ENCODE measurements around the gene EQTN.

Gene EQTN

DNA sequence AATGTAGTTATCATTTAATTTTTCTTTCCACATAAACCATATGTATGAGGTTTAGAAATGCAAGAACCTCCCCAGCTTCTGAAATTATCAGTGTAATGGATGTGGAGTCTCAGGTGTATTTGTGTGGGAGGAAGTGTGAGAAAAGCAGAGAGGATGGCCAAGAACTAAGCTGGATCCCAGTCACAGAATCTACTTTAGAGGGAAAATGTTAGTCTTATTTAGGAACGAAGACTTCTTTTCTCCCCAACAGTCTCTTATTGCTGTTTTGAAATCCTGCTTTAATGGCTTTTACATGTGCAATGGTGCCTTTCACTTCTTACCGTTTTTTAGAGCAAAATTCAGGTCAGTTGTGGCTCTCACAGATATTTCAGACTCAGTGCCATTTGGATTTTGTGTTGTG lies 3.0 kb downstream of the EQTN start:
- TF ChIP-seq, protein P1, sequence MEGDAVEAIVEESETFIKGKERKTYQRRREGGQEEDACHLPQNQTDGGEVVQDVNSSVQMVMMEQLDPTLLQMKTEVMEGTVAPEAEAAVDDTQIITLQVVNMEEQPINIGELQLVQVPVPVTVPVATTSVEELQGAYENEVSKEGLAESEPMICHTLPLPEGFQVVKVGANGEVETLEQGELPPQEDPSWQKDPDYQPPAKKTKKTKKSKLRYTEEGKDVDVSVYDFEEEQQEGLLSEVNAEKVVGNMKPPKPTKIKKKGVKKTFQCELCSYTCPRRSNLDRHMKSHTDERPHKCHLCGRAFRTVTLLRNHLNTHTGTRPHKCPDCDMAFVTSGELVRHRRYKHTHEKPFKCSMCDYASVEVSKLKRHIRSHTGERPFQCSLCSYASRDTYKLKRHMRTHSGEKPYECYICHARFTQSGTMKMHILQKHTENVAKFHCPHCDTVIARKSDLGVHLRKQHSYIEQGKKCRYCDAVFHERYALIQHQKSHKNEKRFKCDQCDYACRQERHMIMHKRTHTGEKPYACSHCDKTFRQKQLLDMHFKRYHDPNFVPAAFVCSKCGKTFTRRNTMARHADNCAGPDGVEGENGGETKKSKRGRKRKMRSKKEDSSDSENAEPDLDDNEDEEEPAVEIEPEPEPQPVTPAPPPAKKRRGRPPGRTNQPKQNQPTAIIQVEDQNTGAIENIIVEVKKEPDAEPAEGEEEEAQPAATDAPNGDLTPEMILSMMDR (IDR thresholded peaks at IDR 0.05; ENCODE audit: insufficient read depth, low read length, poor library complexity, severe bottlenecking), result no peak
- TF ChIP-seq EZH2phosphoT487 (conservative IDR thresholded peaks at IDR 0.05; ENCODE audit: low read length), result no peak
- H3K4me3 ChIP-seq (ENCODE audit: insufficient read depth, low read length, poor library complexity, severe bottlenecking), result no peak overlapping the region
- H4K20me1 ChIP-seq (ENCODE audit: low read depth, low read length), result no peaks in the 10 kb centered on the region
- no peaks in the 10 kb centered on the region for H3F3A ChIP-seq (ENCODE audit: insufficient read depth)
- no peaks in the 10 kb centered on the region for H3K36me3 ChIP-seq (ENCODE audit: low read length)
- no peak overlapping the region for H3K27ac ChIP-seq (ENCODE audit: low read depth, low read length)
- H3K27me3 ChIP-seq (ENCODE audit: low read length), result no peaks in the 10 kb centered on the region
- H3K79me2 ChIP-seq (ENCODE audit: insufficient read depth, low read length), result no peaks in the 10 kb centered on the region
- no peak overlapping the region for H3K4me2 ChIP-seq (ENCODE audit: low read depth, low read length, poor library complexity, severe bottlenecking)
- no peaks in the 10 kb centered on the region for H3K9me3 ChIP-seq (ENCODE audit: insufficient read depth, low read length)
- no peak overlapping the region for H2AFZ ChIP-seq (ENCODE audit: low read depth, low read length, severe bottlenecking)
- no peak overlapping the region for H3K9ac ChIP-seq (ENCODE audit: low read length)
- H3K9me2 ChIP-seq (replicated peaks; ENCODE audit: insufficient read depth, low read length), result no peaks in the 10 kb centered on the region

- H3F3A ChIP-seq (ENCODE audit: insufficient read depth), result no peaks in the 10 kb centered on the region
- H3K4me2 ChIP-seq (ENCODE audit: low read depth, low read length, poor library complexity, severe bottlenecking), result no peak overlapping the region
- H3K27ac ChIP-seq (ENCODE audit: low read depth, low read length), result no peak overlapping the region
- no peak overlapping the region for H2AFZ ChIP-seq (ENCODE audit: low read depth, low read length, severe bottlenecking)
- no peaks in the 10 kb centered on the region for H4K20me1 ChIP-seq (ENCODE audit: low read depth, low read length)
- TF ChIP-seq EZH2phosphoT487 (conservative IDR thresholded peaks at IDR 0.05; ENCODE audit: low read length), result no peak
- TF ChIP-seq, protein P1 (IDR thresholded peaks at IDR 0.05; ENCODE audit: insufficient read depth, low read length, poor library complexity, severe bottlenecking), result no peak
- no peaks in the 10 kb centered on the region for H3K9me2 ChIP-seq (replicated peaks; ENCODE audit: insufficient read depth, low read length)
- no peaks in the 10 kb centered on the region for H3K79me2 ChIP-seq (ENCODE audit: insufficient read depth, low read length)
- no peaks in the 10 kb centered on the region for H3K36me3 ChIP-seq (ENCODE audit: low read length)
- no peaks in the 10 kb centered on the region for H3K9me3 ChIP-seq (ENCODE audit: insufficient read depth, low read length)
- no peak overlapping the region for H3K4me3 ChIP-seq (ENCODE audit: insufficient read depth, low read length, poor library complexity, severe bottlenecking)
- no peak overlapping the region for H3K9ac ChIP-seq (ENCODE audit: low read length)
- no peaks in the 10 kb centered on the region for H3K27me3 ChIP-seq (ENCODE audit: low read length)
Measured at GRCh38 chr9:27292659-27293405, 4.1 kb downstream of the EQTN start.

DNA sequence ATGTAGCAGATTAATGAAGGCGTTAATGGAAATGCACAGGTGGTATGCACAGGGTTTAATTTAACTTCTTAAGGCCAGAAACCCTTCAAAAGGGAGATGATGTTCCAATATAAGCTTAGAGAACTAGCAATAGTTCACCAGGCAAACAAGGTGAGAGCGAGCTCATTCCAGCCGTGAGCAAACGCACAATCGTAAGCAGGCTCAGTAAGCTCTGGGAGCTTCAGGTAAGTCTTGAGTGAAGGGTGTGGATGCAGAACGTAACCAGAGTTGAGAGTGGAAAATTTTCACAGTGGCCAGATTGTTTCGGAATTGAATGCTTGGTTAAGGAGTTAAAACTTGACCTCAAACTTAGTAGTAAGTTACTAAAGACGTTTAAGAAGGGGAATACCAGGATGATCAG lies 5.7 kb downstream of the EQTN start:
- H3F3A ChIP-seq (ENCODE audit: insufficient read depth), result no peaks in the 10 kb centered on the region
- no peaks in the 10 kb centered on the region for H3K9me3 ChIP-seq (ENCODE audit: insufficient read depth, low read length)
- TF ChIP-seq, protein P1 (IDR thresholded peaks at IDR 0.05; ENCODE audit: insufficient read depth, low read length, poor library complexity, severe bottlenecking), result no peak
- TF ChIP-seq EZH2phosphoT487 (conservative IDR thresholded peaks at IDR 0.05; ENCODE audit: low read length), result no peak
- no peak overlapping the region for H3K4me2 ChIP-seq (ENCODE audit: low read depth, low read length, poor library complexity, severe bottlenecking)
- no peaks in the 10 kb centered on the region for H3K9me2 ChIP-seq (replicated peaks; ENCODE audit: insufficient read depth, low read length)
- no peak overlapping the region for H3K27ac ChIP-seq (ENCODE audit: low read depth, low read length)
- no peaks in the 10 kb centered on the region for H3K27me3 ChIP-seq (ENCODE audit: low read length)
- no peak overlapping the region for H2AFZ ChIP-seq (ENCODE audit: low read depth, low read length, severe bottlenecking)
- no peak overlapping the region for H3K4me3 ChIP-seq (ENCODE audit: insufficient read depth, low read length, poor library complexity, severe bottlenecking)
- H4K20me1 ChIP-seq (ENCODE audit: low read depth, low read length), result no peaks in the 10 kb centered on the region
- H3K79me2 ChIP-seq (ENCODE audit: insufficient read depth, low read length), result no peaks in the 10 kb centered on the region
- no peak overlapping the region for H3K9ac ChIP-seq (ENCODE audit: low read length)
- H3K36me3 ChIP-seq (ENCODE audit: low read length), result no peaks in the 10 kb centered on the region

Data from SU-DHL-6 (cell line).